ENCODE measurements around the gene KRT25.

DNA sequence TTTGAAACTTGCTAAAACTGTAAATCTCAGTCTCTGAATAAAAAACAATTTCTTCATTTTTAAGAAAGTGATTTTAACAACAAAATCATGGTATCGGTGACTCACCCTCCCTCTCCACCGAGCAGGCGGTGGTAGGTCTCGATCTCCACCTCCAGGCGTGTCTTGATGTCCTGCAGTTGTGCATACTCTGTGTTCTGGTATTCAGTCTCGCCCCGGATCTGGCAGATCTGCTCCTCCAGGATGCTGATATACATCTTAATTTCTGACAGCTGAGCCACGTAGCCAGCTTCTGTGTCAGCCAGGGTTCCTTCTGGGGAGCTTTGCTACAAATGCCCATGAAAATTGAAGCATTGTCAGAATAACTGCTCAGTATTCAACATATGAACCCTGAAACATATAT, 36.2 kb downstream of the KRT25 start:
- TF ChIP-seq, protein P1, sequence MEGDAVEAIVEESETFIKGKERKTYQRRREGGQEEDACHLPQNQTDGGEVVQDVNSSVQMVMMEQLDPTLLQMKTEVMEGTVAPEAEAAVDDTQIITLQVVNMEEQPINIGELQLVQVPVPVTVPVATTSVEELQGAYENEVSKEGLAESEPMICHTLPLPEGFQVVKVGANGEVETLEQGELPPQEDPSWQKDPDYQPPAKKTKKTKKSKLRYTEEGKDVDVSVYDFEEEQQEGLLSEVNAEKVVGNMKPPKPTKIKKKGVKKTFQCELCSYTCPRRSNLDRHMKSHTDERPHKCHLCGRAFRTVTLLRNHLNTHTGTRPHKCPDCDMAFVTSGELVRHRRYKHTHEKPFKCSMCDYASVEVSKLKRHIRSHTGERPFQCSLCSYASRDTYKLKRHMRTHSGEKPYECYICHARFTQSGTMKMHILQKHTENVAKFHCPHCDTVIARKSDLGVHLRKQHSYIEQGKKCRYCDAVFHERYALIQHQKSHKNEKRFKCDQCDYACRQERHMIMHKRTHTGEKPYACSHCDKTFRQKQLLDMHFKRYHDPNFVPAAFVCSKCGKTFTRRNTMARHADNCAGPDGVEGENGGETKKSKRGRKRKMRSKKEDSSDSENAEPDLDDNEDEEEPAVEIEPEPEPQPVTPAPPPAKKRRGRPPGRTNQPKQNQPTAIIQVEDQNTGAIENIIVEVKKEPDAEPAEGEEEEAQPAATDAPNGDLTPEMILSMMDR (IDR thresholded peaks at IDR 0.05 in 4 of 5, conservative IDR thresholded peaks at IDR 0.05 in 1 of 5), result no peak
- TF ChIP-seq POLR2A (IDR thresholded peaks at IDR 0.05), result no peak

Measured in gastrocnemius medialis (tissue), 4 donors.